ENCODE measurements around the gene ZFC3H1.
"Not testable (repeated sequence)": the region's sequence is repeated elsewhere in the genome, so short reads cannot be mapped to it uniquely, and the experiment has no call there.

The ZFC3H1 gene

GRCh38 chr12:71625476-71625875 lies 38.2 kb downstream of the ZFC3H1 start:
- no peak for DNase-seq

- no peak for DNase-seq
These were observed 41.7 kb downstream of the ZFC3H1 start for GRCh38 chr12:71621938-71622337.

- no peak for DNase-seq
These were observed 53.4 kb downstream of the ZFC3H1 start for GRCh38 chr12:71610031-71610795.

GRCh38 chr12:71607494-71608330 lies 55.9 kb downstream of the ZFC3H1 start:
- peak; percentile 30 for DNase-seq

GRCh38 chr12:71605039-71605438 lies 58.6 kb downstream of the ZFC3H1 start:
- DNase-seq, result peak; percentile 14

GRCh38 chr12:71602761-71603577 lies 60.7 kb downstream of the ZFC3H1 start:
- no peak for DNase-seq

GRCh38 chr12:71601546-71601945 lies 62.1 kb downstream of the ZFC3H1 start:
- no peak for DNase-seq

- no peak for DNase-seq
These were observed 64.4 kb downstream of the ZFC3H1 start for GRCh38 chr12:71599210-71599609.

GRCh38 chr12:71594214-71594948 lies 69.3 kb downstream of the ZFC3H1 start:
- DNase-seq, result no peak

- no peak for DNase-seq
These were observed 70.8 kb downstream of the ZFC3H1 start for GRCh38 chr12:71592841-71593240.

- DNase-seq, result no peak
These were observed 72.0 kb downstream of the ZFC3H1 start for GRCh38 chr12:71591601-71592000.

GRCh38 chr12:71589478-71589881 lies 74.2 kb downstream of the ZFC3H1 start:
- DNase-seq, result no peak

GRCh38 chr12:71587012-71587411 lies 76.6 kb downstream of the ZFC3H1 start:
- no peak for DNase-seq

GRCh38 chr12:71585218-71585617 lies 78.4 kb downstream of the ZFC3H1 start:
- DNase-seq, result no peak

GRCh38 chr12:71584356-71584755 lies 79.3 kb downstream of the ZFC3H1 start:
- no peak for DNase-seq

- no peak for DNase-seq
These were observed 80.7 kb downstream of the ZFC3H1 start for GRCh38 chr12:71582925-71583324.

- DNase-seq, result no peak
These were observed 82.4 kb downstream of the ZFC3H1 start for GRCh38 chr12:71581206-71581605.

- no peak for DNase-seq
These were observed 84.9 kb downstream of the ZFC3H1 start for GRCh38 chr12:71578694-71579258.

GRCh38 chr12:71576496-71576895 lies 87.2 kb downstream of the ZFC3H1 start:
- no peak for DNase-seq

GRCh38 chr12:71569885-71570284 lies 93.8 kb downstream of the ZFC3H1 start:
- DNase-seq, result not testable (repeated sequence)

- no peak for DNase-seq
These were observed 96.1 kb downstream of the ZFC3H1 start for GRCh38 chr12:71567537-71567936.

GRCh38 chr12:71566655-71567054 lies 97.0 kb downstream of the ZFC3H1 start:
- no peak for DNase-seq
